H1 (cell line): ENCODE measurements around the gene SH2D1B. TPM values are rescaled to one million over a fixed set of nuclear protein-coding genes. Genes with fewer than 3 reads are reported as not detected.

Experiments used
- CBX5 ChIP-seq: fragments of 300-800, 300-1000 bp; sonication (generic); IDR thresholded peaks from 2 replicates; pipeline ENCODE4 v1.7.1; 2016; ENCODE audit warnings: antibody characterized with exemption, low read length, low read depth
- CHD2 ChIP-seq: IDR thresholded peaks from 2 replicates; pipeline ENCODE4 v1.6.1; 2012; ENCODE audit warnings: low read length, improper control_type of control experiment
- CHD7 ChIP-seq: fragments of 300-600 bp; sonication (generic); IDR thresholded peaks from 2 replicates; pipeline ENCODE4 v1.7.1; 2012; ENCODE audit warnings: low read length, moderate library complexity, mild to moderate bottlenecking, inconsistent platforms; ENCODE audit not compliant: insufficient replicate concordance
- SIX5 ChIP-seq: IDR thresholded peaks from 2 replicates; pipeline ENCODE4 v1.6.1; 2011; ENCODE audit warnings: mild to moderate bottlenecking, low read depth, low read length
- polyA plus RNA-seq, 7 experiments: library from polyadenylated mRNA; depleted of rRNA in 3 of 7; stranded (reverse) in 5 of 7; unstranded in 2 of 7; fragments of >200 nt in 5 of 7; fragments of 200-250 nt in 2 of 7; gene quantifications; 1 replicate in 5 of 7; 2 replicates in 1 of 7; 4 replicates in 1 of 7; pipeline versions ENCODE4 v1.2.1 to v1.2.3, GENCODE V29; 2011 to 2013; ENCODE audit warnings: missing spikeins in 2 of 7, mixed read lengths in 2 of 7
- total RNA-seq: library from RNA; stranded (reverse); fragmentation: NEBNext Ultra II Directional; extraction: Animal tissue kit (Norgen Biotek cat#: 25700); gene quantifications from 2 replicates; pipeline ENCODE4 v1.2.1, GENCODE V29; 2021

The SH2D1B gene
- total and polyA plus RNA-seq, 2 of the 8 experiments (the other 6 are each of a cell fraction or from before 2014, with no cell fraction given) = not detected

GRCh38 chr1:162370161-162370560, 41.8 kb downstream of the SH2D1B start (continued):
- TF ChIP-seq CHD7 (no peak), CHD2 (no peak), CBX5 (no peak), SIX5 (no peak)
